GM18909 (cell line): ENCODE results near the gene TAF3.

ENCODE experiments used
- ATAC-seq: cut with Tn5 transposase; IDR thresholded peaks from one replicate; pipeline ENCODE4 v1.9.1; 2021; ENCODE audit warnings: mild to moderate bottlenecking; ENCODE audit not compliant: unreplicated experiment, poor library complexity

The TAF3 gene

DNA sequence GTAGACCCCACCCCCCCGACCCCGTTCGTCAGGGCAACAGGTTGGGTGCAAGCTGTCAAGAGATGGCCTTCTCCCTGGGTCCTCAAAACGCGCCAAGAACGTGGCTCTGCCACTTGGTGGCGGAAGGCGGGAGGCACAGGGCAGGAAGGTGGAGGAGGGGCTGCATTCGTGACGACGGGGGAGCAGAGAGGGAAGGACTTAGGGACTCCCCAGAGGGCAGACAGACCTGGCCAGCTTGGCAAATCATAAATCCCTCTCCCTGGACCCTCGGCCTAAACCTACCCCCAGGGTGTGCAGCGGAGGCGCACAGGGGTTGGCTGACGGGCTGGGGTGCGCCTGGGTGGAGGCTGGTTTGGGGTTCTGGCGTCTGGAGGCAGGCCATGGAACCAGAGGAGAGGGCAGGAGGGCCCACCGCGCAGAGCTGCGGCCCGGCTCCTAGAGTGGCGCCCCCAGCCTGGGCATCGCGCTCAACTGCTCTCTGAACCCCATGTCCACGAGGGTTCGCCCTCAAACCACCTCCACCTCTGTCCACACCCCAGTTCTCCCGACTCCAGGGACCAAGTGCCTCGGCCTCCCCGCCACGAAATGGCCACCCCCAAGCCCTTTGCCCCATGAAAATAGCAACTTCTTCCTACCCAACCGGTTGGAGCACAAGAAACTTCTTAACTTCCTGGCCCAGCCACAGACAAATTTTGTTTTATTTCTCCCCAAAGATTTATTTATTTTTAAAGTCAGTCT lies 225.4 kb downstream of the TAF3 start:
- ATAC-seq, result peak; percentile 32

DNA sequence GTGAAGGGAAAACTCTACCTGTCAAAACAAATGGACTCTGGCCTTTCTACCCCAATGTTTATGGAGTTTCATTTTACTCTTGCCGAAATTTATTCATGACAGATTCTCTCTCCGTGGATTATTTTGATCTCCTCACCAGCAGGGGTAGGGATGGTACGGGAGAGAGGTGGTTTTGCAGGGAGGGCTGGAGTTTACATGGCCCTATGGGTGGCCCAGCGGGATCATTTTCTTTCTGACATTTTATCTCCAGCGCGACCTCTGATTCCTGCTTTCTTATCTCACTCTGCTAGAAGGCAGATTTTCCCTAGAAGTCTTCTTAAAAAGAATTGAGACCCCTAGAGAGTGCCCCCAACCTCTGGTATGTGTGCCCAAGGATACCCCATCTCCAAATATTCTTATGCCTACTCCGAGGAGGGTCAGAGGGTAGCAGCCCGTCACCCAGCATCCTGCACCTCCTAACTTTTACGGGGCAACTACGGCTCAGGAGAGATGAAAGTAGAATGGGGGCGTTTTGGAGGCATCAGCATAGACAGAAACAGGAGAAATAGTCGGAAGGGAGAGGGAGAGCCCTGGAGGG lies 226.1 kb downstream of the TAF3 start:
- ATAC-seq, result no peak

DNA sequence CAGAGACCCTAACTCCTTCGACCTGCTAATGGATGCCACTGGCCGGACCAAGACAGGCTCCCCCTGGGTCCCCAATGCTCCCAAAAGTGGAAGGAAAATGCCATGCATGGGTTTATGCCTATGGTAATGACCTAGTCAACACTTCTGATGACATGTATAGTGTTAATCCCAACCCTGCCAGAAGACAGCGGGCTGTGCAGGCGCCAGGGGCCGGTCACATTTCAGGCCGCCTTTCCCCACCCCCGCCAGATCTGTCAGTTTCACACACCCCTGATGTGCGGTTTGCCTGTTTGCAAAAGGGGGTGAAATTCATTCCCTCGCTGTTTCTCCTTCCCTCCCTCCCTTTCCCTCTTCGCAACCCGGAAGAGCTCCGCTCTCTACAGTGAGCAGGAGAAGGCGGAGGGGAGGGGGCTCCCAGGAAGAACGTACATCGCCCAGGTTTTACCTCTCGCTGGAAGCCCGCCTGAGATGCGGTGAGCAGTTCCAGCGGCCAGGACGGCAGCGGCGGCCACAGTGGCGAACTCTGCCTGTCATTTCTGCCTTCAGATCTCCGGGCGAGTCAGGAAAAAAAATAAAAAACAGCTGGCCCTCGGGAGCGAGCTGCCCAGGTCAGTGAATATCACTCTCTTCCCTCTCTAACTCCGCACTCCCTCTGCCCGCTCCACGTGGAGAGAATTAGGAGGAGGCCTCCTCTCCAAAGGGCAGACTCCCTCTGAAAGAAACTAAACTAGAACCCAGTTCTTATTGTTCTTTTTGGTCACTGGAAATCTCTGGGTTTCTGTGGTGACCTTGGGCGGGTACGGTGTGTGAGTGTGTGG lies 226.8 kb downstream of the TAF3 start:
- ATAC-seq, result no peak

DNA sequence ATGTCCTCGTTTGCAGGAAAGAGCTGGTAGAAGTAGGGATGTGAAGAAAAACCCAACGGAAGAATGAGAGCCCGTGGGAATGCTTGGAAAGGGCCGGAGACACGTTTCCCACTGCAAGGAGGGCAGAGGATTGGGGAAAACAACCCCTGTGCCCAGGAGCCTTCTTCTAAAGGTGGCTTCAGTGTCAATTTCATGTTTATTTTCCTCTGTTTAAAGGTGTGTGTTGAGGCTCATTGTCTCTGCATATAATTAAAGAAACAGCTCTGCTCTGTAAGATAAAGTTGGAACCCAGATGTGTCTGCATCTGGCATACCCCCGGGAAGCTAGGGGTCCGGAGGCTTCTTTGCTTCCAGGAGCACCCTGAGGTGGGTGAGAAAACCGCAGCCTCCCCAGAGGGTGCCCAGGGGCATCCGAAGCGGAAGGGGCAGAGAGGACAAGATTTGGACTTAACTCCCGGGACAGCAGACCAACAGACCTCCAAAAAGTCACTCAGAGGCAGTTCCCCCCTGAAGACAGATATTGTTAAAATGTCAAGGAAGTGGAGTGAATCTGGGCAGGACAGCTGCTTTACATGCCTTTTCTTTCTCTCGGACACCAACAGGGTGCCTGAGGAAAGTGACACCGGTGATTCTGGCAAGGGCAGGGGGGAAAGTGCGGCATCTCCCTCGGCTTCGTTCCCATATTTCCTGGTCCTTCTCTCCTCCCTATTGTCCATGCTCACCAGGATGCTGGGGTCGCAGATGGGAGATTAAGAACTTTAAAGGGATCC lies 227.6 kb downstream of the TAF3 start:
- ATAC-seq, result no peak

DNA sequence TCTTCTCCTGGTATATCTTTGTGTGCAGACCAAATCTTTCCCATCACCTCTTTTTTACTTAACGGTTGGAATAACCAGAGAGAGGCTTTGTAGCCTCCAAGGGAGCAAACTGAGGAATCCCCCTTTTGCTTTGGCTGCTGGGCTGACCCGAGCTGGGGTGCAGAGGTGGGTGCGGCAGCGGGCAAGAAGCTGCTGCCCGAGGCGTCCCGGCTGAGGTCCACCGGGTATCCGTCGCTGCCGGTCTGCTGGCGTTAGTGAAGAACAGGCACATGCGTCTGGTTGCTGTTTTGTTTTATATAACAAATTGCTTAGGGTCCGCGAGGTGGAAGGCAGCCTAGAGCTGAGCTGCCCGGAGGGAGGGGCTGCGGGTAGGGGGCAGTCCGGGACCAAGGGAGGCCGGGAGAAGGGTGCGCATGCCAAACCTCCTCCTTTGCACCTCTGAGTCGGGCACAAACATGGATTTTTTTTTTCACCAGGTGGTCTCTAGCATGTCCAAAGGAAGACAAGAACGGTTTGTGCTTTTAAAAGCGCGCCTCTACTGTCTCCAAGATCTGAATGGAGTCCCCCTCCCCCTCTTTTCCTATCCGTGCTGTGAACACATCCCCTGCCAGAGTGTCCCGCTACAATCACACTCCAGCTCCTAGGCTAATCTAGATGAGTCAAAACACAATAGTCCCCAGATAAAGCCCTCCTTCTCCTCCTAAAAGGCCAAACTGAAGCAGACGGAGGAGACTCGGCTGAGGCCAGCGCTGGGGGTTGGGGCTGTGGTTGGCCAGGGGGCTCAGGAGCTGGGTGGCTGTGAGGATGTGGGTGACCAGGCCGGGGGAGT lies 229.4 kb downstream of the TAF3 start:
- no peak for ATAC-seq

DNA sequence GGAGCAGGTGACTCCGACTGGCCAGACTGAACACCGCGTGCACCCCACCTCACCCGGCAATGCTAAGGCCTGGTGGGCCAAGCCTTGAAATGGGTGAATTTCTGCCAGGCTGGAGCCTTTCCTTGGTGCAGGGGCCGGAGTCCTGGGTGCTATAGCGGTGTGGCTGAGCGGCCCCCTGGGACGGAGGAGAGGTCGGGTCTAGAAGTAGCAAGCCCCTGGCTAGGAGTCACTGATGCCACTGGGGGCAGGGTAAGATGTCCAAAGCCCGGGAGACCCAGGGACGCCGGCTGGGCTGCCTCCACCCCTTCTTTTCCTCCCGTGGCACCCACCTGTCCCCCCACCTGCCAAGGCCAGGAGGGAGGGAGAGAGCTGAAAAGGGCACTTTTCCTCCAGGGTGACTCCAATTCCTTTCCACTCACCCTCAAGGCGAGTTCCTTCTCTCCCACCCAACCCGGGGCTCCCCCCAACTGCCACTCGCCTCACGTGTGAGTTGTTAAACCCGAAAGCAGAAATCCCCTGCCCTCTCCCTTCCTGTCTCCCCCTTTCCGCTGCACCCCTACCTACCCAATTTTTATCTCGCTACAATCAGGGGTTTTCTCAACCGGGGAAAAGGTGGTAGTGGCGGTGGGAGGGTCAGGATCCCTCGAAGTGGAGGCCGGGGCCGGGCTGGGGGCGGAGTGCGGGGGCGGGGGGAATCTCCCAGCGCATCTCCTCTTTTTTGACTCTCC lies 230.1 kb downstream of the TAF3 start:
- ATAC-seq, result no peak

DNA sequence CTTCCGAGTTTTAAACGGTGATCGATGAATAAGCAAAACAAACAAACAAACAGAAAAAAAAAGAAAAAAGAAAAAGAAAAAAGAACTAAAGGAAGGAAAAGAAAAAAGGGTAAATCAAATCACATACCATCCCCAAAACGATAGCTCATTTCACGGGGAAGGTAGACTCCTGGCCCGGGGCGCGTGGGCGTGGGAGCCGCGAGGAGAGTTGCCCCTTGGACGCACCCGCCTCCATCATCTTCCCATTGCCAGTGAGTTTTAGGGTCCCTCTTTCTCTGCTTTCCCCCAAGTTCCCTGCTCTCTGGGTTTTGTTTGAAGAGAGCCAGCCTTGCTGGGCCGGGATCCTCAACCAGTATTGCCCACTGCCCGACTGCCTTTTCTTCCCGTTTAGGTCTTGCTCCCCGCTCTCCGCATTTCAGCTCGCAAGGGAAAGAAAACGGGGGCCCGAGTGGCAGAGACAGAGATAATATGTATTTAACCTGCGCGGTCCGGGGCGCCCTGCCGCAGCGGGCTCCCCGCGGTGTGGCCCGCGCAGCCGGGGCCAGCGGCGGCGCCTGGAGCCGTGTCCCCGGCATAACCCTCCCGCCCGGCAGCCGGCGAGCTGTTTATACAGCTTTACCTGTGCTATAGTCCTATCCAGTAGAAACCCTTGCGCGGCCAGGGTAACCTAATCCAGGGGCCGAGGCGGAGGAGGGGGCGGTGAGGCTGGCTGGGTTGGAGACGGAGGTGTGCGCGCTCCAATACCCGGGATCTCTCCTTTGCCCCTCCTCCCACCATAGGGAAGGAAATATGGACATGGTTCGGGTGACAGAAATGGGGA lies 230.9 kb downstream of the TAF3 start:
- ATAC-seq, result no peak

DNA sequence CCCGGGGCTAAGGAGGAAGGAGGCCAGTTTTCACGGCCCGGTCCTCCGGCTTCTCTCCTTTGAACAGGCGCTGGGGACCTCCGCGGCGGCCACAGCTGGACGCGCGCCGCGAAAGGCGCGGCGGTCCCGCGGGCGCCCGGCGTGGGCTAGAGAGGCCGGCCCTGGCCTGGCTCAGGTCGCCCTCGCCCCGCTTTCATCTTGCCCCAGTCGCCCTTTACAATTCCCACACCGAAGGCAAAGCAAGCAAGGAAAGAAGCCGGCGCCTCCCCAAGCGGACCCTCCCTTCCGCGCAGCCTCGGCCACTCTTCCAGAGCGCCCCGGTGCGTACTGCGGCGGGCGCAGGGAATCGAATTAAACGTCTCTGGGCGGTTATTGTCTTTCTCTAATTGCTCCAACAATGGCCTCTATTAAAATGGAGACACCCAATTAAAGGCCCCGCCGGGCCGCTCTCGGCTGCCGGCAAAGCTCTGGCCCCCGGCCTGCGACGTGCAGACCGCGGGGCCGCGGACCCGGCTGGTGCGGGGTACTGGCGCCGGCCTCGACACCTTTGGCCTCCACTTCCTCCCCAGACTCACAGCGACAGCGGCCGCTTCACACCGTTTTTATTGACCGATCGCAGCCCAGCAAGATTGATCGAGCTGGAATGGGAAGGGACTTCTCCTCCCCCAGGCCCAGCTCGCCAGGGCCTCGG lies 231.7 kb downstream of the TAF3 start:
- no peak for ATAC-seq

DNA sequence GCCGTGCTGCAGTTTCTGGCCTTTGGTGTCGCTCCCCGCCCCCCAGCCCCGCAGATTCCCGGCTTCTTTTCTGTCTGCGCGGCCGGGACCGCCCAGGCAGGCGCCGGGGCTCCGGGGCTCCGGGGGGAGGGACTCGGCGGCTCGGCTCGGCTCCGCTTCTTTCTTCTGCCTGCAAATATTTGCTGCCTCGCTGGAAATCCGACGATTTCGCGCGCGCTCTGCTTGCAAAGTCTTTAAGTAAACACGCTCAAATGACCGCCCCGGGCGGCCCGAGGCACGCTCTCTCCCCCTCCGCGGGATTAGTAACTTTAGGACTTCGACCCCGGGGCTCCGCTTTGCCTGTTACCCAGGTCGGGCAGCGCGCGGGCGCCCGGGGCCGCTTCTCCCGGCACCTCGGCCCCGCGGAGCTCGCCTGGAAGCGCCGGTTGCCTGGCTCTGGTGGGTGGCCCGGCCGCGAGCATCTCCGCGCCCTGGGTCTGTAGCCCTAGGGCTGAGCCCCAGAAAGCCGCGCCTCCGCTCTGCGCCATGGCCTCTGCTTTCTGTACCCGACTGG lies 232.3 kb downstream of the TAF3 start:
- ATAC-seq, result no peak

DNA sequence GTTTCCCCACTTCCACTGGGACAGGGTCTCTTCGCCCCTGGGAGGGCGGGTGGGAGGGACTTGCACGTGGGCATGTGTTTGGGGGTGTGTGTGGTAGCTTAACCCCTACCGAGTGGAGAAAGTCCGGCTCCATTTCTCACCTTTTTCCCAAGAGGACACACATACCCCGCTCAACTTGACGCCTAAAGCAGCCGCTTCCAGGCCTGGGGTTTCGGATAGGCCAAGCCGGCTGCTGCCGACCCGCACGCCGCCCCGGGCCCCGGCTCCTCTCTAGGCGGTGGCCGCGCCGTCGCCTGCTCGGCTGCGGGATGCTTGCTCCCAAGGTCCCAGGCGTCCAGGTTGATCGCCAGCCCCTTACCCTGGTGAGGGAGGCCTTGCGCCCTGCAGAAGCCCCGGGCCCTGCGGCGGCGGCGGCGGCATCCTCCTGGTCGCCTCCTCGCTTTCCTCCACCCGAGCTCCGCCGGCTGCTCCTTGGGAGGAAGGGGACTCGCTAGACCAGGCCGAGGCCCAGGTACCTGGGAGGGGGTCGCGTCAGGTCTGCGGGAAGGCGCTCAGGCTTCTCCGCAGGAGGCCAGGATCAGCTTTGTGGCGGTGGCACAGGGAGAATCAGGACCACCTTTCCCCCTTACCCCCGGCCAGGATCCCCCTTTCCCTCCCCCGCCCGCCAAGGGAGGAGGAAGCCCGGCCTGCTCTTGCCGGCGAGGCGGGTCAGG lies 233.0 kb downstream of the TAF3 start:
- no peak for ATAC-seq

DNA sequence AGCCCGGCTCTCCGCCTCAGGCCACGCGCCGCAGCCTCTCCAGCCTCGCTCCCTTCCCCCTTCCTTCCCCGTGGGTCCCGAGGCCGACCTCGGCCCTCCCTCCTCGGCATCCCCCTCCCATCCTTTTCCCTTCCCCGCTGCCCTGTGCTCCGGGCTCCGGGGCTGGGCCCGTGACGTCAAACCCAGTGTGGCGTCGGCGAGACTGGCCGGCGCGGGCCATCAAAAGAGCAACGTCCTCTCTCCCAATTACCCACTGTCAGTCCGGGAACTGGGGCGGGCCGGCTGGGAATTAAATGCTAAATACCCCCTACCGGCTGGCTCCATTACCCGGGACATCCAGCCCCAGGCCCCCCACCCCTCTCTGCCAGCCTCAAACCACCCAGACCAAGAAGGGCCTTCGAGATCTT lies 233.5 kb downstream of the TAF3 start:
- ATAC-seq, result no peak

DNA sequence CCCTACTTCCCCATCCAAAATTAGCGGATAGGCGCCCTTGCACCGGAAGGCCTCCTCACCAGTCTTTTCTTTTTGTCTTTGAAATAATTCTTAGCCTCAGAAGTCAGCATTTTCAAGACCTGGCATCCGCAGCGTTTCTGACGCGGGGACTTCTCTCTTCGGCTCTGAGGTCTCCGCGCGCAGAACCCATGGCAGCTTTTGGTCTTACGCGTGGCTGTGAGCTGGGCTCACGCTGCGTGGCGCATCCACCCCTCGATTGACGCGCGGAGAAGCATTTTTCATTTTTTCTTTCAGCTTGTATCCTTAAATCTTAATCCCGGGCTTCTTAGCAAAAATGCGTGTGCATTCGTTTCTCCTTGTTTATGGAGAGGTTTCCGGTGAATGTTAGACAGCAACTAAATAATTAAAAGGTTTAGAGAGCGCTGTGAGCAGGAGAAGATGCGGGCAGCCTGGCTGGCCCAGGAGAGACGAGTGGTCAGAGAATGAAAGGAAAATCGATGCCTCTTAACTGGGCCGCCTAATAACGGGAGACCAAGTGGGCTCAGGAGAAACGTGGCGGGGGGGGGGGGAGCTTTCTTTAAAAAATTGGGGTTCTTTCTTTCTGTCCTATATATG lies 234.1 kb downstream of the TAF3 start:
- no peak for ATAC-seq

DNA sequence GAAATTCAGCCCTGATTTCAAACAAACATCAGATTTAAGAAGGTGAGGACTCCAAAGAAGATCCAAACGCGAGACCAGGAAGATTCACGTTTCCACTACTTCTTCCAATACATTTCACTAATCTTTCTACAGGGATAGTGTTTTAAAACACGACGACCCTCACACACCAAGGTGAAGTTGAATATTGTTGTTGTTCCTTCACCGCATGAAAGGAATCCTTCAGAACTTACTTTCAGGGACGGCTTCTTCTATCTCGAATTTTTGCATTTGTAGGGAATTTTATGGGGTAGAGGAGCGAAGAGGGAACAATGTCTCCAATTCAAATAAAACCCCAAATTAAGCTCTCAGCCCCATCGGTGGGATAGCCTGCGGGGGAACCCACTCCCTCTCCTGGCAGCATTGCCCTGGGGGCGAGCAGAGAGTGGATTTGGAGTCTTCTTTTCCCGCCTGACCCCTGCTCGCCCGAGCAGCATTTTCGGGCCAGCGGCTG lies 234.7 kb downstream of the TAF3 start:
- no peak for ATAC-seq

DNA sequence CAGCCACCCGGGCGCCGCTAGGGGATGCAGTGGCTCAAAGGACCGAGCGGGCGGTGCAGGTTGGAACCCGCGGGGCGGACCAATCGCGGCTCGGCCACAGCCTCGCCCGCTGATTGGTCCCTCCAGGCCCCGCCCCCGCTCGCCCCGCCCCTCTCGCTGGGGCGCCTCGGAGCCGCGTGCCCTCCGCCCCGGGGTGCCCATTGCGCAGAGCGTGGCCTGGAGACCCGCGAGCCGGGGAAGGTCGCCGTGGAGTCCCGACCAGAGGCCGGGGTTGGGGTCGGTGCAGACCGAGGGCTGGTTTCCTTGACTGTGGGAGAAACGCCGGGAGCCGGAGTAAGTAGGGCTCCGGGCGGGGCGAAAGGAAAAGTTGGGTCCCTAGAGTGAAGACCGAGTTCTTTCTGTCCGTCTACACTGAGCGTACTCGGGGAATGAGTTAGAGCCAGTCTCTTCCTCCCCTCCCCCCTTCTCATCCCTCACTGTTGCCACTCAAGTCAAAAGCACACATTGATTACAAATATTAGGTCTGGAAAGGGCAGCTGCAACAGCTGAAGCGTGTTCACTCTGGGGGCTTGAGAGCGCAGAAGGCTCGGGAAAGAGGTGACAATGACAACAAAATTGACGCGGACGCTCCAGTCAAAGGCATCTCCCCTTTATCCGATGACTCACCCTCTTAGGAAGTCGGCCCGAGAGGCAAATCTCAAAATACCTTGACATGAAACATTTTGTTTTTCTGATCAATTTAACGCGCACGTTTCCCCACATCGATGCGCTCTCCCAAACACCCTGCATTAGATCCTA lies 235.3 kb downstream of the TAF3 start:
- ATAC-seq, result peak; percentile 65

DNA sequence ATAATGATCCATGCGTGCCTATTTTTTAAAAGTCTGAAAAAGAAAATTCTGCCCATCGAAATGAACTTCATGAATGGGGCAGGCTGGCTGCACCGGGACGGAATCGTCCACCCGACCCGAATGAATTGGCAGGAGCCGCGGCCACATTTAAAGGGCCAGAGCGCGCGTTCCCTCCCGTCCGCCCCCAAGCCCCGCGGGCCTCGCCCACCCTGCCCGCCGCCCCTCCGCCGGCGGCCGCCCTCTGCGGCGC lies 235.9 kb downstream of the TAF3 start:
- ATAC-seq, result peak; percentile 8
